CD4-positive, alpha-beta T cell (primary cell): ENCODE results near the gene CELF5. TPM values are rescaled to one million over a fixed set of nuclear protein-coding genes. Genes with fewer than 3 reads are reported as not detected.

ENCODE experiments used
- ATAC-seq: fragments of 200-7000 bp; cut with Tn5 transposase; one replicate; pipeline ENCODE4 v1.10.0; 2022; ENCODE audit warnings: mild to moderate bottlenecking; ENCODE audit not compliant: poor library complexity
- CTCF ChIA-PET: fragments of 350-600 bp; sonication (Branson Sonifier 250); formaldehyde crosslinking; loops from one replicate; lab custom pipeline; 2021; ENCODE audit warnings: antibody characterized with exemption, inconsistent platforms; lab: Charles Lee
- POLR2A ChIA-PET: fragments of 350-600 bp; sonication (Branson Sonifier 250); formaldehyde crosslinking; loops from one replicate; lab custom pipeline; 2021; ENCODE audit warnings: antibody characterized with exemption, inconsistent platforms; lab: Charles Lee
- DNase-seq, 14 experiments: peaks; one replicate each; pipeline ENCODE4 v3.0.0-alpha.2; 2013 to 2020; ENCODE audit warnings: mixed read lengths in 2 of 14
- H3K27ac ChIP-seq, 2 donors: one replicate each; pipeline versions ENCODE4 v1.5.1 to v1.7.0; 2013; ENCODE audit warnings: low read length in 2 of 2, low read depth in 1 of 2, mild to moderate bottlenecking in 1 of 2
- H3K27me3 ChIP-seq, 2 experiments: 1 replicate in 1 of 2; 2 replicates in 1 of 2; pipeline versions ENCODE4 v1.6.1 to v1.7.0; 2013; ENCODE audit warnings: low read length in 2 of 2, control low read depth in 1 of 2, mild to moderate bottlenecking in 1 of 2, moderate library complexity in 1 of 2; ENCODE audit not compliant: insufficient read depth in 2 of 2, control insufficient read depth in 1 of 2
- H3K36me3 ChIP-seq: one replicate; pipeline ENCODE4 v1.6.1; 2013; ENCODE audit warnings: low read length, control low read depth; ENCODE audit not compliant: insufficient read depth
- H3K4me1 ChIP-seq: one replicate; pipeline ENCODE4 v1.6.1; 2013; ENCODE audit warnings: low read length, control low read depth; ENCODE audit not compliant: insufficient read depth
- H3K4me3 ChIP-seq: one replicate; pipeline ENCODE4 v1.5.1; 2013; ENCODE audit warnings: mild to moderate bottlenecking, low read length, moderate library complexity
- H3K9me3 ChIP-seq, 2 experiments: 1 replicate in 1 of 2; 2 replicates in 1 of 2; pipeline versions ENCODE4 v1.6.1 to v1.7.0; 2013; ENCODE audit warnings: low read length in 2 of 2, mild to moderate bottlenecking in 2 of 2, control low read depth in 1 of 2, moderate library complexity in 1 of 2; ENCODE audit not compliant: control insufficient read depth in 1 of 2, insufficient read depth in 1 of 2
- H3K27ac Mint-ChIP-seq: one replicate; pipeline ENCODE4 v1.8.0; 2020; ENCODE audit warnings: mixed read lengths
- H3K27me3 Mint-ChIP-seq: one replicate; pipeline ENCODE4 v1.8.0; 2021; ENCODE audit warnings: mixed read lengths
- H3K36me3 Mint-ChIP-seq: one replicate; pipeline ENCODE4 v1.8.0; 2021; ENCODE audit warnings: low read depth, mixed read lengths
- H3K4me1 Mint-ChIP-seq: one replicate; pipeline ENCODE4 v1.8.0; 2021; ENCODE audit warnings: low read depth, mixed read lengths
- H3K4me3 Mint-ChIP-seq: one replicate; pipeline ENCODE4 v1.8.0; 2020; ENCODE audit warnings: mild to moderate bottlenecking, mixed read lengths
- H3K9me3 Mint-ChIP-seq: one replicate; pipeline ENCODE4 v1.8.0; 2020; ENCODE audit warnings: mixed read lengths
- intact Hi-C, 2 experiments: fragments of 100-400 bp; cut with DNase I in 1 of 2; cut with micrococcal nuclease in 1 of 2; formaldehyde crosslinking; loops; one replicate each; pipeline versions ENCODE4 v1.15.1 to v1.9.0; 2023 to 2025; cut with DNase I, micrococcal nuclease
- total RNA-seq, 174 experiments: library from RNA in 2 of 174; stranded (reverse) in 2 of 174; gene quantifications; one replicate each; pipeline ENCODE4 v1.2.3 and lab custom pipeline; 2021 to 2026
- TF ChIP-seq, protein P1 (sequence below): fragments of 200-600 bp; IDR thresholded peaks from one replicate; pipeline ENCODE4 v1.8.0; 2022; ENCODE audit warnings: antibody characterized with exemption, mild to moderate bottlenecking

The CELF5 gene
- total RNA-seq, 2 experiments from 2014 or later: 0.36 TPM

DNA sequence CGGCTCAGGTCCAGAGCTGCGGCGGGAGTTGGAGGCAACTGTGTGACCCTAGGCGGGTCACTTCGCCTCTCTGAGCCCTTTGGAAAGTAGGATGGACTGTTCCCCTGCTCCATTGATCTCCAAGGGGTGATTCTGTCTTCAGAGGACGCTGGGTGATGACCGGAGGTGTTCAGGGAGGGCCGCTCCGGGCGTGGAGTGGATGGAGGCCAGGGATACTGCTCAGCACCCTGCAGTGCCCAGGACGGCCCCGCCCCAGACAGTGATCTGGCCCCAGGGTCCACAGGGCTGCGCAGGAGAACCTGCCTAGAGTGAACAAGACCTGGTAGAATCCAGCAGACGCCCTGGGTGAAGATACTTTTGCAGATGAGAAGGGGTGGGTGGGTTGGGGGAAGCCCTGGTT lies 31.8 kb upstream of the CELF5 start:
- H3K4me1 ChIP-seq: peaks cover 35% of the 10 kb centered on the region
- Mint-ChIP-seq H3K36me3 (peaks cover 18% of the 10 kb centered on the region), H3K27me3 (no peaks in the 10 kb centered on the region), H3K27ac (no peak overlapping the region), H3K4me3 (no peak overlapping the region), H3K4me1 (peaks cover 16% of the 10 kb centered on the region), H3K9me3 (no peaks in the 10 kb centered on the region)
- POLR2A ChIA-PET: no interaction called here
- ATAC-seq: no peak
- no peak overlapping the region for H3K4me3 ChIP-seq
- H3K36me3 ChIP-seq: peaks cover 37% of the 10 kb centered on the region
- H3K27me3 ChIP-seq: no peaks in the 10 kb centered on the region
- no peak for DNase-seq
- no peak overlapping the region for H3K27ac ChIP-seq
- intact Hi-C loops: no loop called here
- TF ChIP-seq, protein P1, sequence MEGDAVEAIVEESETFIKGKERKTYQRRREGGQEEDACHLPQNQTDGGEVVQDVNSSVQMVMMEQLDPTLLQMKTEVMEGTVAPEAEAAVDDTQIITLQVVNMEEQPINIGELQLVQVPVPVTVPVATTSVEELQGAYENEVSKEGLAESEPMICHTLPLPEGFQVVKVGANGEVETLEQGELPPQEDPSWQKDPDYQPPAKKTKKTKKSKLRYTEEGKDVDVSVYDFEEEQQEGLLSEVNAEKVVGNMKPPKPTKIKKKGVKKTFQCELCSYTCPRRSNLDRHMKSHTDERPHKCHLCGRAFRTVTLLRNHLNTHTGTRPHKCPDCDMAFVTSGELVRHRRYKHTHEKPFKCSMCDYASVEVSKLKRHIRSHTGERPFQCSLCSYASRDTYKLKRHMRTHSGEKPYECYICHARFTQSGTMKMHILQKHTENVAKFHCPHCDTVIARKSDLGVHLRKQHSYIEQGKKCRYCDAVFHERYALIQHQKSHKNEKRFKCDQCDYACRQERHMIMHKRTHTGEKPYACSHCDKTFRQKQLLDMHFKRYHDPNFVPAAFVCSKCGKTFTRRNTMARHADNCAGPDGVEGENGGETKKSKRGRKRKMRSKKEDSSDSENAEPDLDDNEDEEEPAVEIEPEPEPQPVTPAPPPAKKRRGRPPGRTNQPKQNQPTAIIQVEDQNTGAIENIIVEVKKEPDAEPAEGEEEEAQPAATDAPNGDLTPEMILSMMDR: no peak
- H3K9me3 ChIP-seq: peaks cover 0 to 6% of the 10 kb centered on the region in 2 experiments
- CTCF ChIA-PET: no interaction called here

DNA sequence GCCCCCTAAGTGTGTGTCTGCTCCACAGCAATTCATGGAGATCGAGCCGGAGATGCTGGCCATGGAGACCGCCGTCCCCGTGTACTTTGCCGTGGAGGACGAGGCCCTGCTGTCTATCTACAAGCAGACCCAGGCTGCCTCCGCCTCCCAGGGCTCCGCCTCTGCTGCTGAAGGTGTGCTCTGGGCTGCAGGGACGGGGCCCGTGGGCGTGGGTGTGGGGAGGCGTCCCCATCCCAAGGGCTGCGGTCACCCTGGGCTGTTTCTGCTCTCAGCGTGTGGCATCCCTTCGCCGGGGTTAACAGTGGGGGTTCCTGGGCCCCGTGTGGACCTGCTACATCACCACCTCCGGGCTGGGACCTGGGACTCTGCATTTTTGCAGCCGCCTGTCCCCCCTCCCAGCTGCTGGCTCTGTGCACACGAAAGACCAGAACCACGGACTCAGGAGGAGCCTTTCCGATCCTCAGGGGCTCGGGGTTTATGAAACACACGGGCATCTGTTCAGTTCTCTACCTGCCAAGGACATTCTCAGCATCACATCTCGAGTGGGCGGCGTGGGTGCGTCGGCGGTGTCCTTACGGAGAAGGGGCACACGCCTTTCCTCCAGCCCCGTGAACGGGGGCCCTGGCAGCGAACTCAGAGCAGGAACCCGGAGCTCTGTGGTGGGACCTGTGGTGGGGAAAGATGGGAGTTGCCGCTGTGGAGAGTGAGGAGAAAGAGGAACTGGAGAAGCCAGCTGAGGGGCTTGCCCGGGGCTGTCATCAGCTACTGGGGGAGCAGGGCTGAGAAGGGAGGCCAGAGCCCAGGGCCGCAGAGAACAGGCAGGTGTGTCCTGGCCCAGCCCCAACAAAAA lies 31.0 kb upstream of the CELF5 start:
- Mint-ChIP-seq H3K4me3 (no peak overlapping the region), H3K27ac (no peak overlapping the region), H3K27me3 (no peaks in the 10 kb centered on the region), H3K4me1 (peaks cover 8% of the 10 kb centered on the region), H3K36me3 (peaks cover 18% of the 10 kb centered on the region), H3K9me3 (no peaks in the 10 kb centered on the region)
- H3K27me3 ChIP-seq: no peaks in the 10 kb centered on the region
- ChIA-PET POLR2A (interaction anchor here (1.6 kb wide), 1 partner anchor 10 kb away, joined by 5 read pairs; no protein-coding TSS in a partner anchor), CTCF (no interaction called here)
- intact Hi-C loops: no loop called here
- no peak overlapping the region for H3K27ac ChIP-seq
- peaks cover 0 to 6% of the 10 kb centered on the region in 2 experiments for H3K9me3 ChIP-seq
- no peak overlapping the region for H3K4me3 ChIP-seq
- ATAC-seq (no peak), DNase-seq (peak in 3 of 14 experiments; percentile 15 to 46 (median 45))
- TF ChIP-seq, protein P1: no peak
- peaks cover 27% of the 10 kb centered on the region for H3K4me1 ChIP-seq
- H3K36me3 ChIP-seq: peaks cover 37% of the 10 kb centered on the region

DNA sequence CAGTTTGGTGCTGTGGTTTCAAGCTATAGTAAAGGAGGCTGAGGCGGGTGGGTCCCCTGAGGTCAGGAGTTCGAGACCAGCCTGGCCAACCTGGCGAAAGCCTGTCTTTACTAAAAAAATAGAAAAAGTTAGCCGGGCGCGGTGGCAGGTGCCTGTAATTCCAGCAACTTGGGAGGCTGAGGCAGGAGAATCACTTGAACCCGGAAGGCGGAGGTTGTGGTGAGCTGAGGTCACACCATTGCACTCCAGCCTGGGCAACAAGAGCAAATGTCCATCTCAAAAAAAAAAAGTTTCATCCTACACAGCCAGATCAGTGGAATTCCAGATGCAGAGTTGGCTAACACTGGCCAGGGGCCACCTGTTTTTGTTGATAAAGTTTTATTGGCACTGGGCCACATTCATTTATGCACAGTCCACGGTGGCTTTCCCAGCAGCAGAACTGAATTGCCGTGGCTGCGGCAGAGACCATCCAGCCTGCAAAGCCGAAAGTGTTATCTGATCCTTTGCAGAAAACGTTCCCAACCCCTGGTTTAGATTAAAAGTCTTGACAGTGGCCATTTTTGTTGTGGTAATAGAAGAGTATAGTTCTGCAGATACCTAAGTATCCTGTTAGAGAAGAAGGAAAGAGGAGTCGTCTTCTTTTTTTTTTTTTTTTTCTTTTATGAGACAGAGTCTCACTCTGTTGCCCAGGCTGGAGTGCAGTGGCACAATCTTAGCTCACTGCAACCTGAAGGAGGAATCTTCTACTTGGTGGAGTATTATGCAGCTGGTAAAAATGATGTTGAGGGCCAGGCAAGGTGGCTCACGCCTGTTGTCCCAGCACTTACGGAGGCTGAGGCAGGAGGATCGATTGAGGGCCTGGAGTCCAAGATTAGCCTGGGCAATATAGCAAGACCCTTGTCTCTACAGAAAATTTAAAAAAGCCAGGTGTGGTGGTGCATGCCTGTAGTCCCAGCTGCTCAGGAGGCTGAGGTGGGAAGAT lies 30.1 kb upstream of the CELF5 start:
- ChIA-PET POLR2A (interaction anchor here (0.8 to 1.6 kb wide), 3 partner anchors 8 to 13 kb away, joined by 3 to 5 read pairs (median 3); partner anchors contain the start of gene NCLN), CTCF (no interaction called here)
- H3K4me3 ChIP-seq: no peak overlapping the region
- no peak overlapping the region for H3K27ac ChIP-seq
- no peak overlapping the region for H3K27ac Mint-ChIP-seq
- peaks cover 0 to 6% of the 10 kb centered on the region in 2 experiments for H3K9me3 ChIP-seq
- no peaks in the 10 kb centered on the region for H3K27me3 ChIP-seq
- no peaks in the 10 kb centered on the region for H3K4me1 Mint-ChIP-seq
- intact Hi-C loops: no loop called here
- ATAC-seq (no peak), DNase-seq (no peak)
- H3K4me3 Mint-ChIP-seq: no peak overlapping the region
- peaks cover 18% of the 10 kb centered on the region for H3K4me1 ChIP-seq
- peaks cover 43% of the 10 kb centered on the region for H3K36me3 ChIP-seq
- H3K27me3 Mint-ChIP-seq: no peaks in the 10 kb centered on the region
- TF ChIP-seq, protein P1: no peak
- no peaks in the 10 kb centered on the region for H3K9me3 Mint-ChIP-seq
- peaks cover 12% of the 10 kb centered on the region for H3K36me3 Mint-ChIP-seq
